GM10266 (cell line): ENCODE data around the gene TEX2.
A peak's percentile ranks its signal among the peaks of the same experiment; 100 is the strongest.

Experiments used
- DNase-seq: peaks from one replicate; pipeline ENCODE4 v3.0.0; 2012; ENCODE audit errors: extremely low spot score
- TF ChIP-seq, protein P1 (sequence below): IDR thresholded peaks from 2 replicates; pipeline ENCODE4 v1.5.1; 2012; ENCODE audit warnings: mild to moderate bottlenecking, low read depth; ENCODE audit not compliant: control insufficient read depth, insufficient read depth; ENCODE audit errors: missing control alignments

The TEX2 gene

DNA sequence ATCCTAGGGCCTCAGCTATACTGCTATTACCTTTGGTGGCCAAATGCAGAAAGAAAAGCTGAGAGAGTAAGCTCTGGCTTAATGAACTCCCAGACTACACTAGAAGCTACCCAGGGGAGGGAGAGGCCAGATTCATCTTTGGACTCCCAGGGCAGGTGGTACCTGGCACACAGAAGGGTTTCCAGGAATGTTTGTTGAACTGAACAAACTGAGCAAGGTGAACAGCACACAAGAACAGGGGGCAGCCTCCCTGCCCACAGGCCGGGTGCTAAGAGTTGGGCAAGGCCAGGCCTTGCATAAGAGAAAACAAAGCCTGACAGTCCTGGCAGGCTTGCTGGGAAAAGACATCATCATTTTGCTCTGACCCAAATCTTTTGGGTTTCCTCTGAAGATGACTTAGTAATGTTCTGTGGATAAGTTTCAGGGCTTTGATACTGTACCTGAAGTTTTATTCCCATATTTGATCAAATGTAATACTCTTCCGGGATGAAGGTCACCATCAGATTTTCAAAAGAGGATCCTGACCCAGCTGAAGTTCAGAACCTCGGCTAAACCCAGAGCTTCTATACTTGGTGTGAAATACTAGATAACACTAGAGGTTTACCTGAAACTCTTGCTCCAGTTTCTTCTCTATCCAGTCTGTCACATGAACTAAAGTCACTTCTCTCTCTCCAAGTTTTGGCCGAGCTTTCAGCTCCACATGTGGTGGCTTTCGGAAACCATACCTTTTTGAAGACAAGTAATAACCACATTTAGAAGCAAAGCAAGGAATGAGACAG, 112.6 kb downstream of the TEX2 start:
- TF ChIP-seq, protein P1, sequence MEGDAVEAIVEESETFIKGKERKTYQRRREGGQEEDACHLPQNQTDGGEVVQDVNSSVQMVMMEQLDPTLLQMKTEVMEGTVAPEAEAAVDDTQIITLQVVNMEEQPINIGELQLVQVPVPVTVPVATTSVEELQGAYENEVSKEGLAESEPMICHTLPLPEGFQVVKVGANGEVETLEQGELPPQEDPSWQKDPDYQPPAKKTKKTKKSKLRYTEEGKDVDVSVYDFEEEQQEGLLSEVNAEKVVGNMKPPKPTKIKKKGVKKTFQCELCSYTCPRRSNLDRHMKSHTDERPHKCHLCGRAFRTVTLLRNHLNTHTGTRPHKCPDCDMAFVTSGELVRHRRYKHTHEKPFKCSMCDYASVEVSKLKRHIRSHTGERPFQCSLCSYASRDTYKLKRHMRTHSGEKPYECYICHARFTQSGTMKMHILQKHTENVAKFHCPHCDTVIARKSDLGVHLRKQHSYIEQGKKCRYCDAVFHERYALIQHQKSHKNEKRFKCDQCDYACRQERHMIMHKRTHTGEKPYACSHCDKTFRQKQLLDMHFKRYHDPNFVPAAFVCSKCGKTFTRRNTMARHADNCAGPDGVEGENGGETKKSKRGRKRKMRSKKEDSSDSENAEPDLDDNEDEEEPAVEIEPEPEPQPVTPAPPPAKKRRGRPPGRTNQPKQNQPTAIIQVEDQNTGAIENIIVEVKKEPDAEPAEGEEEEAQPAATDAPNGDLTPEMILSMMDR, result no peak
- DNase-seq, result no peak

DNA sequence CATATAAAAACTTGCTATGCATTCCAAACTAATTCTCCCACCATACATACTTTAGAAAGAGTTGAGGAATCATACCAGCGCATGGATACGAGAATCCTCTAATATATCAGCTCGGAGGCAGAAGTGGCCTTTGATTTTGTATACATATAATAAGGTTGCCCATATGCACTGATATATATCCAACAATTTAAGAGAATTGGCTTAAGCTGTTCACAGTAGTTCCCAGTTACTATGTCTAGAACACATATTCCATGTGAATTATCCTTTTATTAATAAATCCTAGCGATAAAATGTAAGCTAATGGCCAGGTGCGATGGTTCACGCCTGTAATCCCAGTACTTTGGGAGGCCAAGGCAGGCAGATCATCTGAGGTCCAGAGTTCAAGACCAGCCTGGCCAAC, 113.9 kb downstream of the TEX2 start:
- no peak for DNase-seq
- TF ChIP-seq, protein P1, result no peak

DNA sequence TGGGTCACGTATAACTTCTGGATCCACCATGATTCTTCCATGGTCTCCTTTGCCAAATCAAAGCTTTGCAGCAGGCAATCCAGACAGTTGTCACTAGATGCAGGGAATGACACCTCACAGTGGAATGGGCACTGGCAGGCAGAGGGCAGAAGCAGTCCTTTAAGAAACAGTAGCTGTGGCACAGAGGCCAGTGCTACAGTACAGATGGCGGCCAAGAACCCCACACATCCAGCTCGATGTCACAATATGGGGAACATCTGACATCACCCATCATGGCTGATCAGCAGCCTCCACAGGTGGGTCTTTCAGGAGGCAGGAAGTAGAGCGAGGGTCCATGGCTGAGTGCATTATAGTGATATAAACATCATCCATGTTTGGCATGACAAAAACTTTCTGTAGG, 114.4 kb downstream of the TEX2 start:
- no peak for DNase-seq
- TF ChIP-seq, protein P1, result peak; percentile 8

DNA sequence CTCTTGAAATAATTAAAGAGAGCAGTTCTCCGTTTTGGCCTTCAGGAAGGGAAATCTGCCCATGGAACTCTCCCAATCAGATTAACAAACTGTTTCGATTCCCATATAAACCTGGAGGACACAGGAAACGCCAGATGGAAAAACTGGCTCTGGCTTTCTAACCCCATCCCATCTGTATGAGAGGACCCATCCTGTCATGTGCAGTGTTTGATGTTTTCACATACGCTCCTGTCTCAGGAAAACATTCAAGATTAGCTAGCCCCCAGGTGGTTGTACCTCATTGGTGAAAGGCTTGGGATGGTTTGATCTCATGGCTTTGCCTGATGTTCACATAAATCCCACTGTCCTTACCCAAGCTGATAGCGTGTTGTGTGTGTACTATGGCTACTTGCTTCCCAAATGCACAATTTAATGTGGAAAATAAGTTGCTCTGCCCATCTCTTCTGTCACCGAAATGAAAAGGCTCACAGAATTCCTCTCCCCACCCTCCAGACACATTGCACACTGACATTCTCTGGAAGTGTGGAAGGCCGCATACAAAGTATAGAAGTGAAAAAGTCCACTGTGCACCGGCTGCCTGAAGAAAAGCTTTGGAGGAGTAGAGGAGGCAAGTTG, 114.9 kb downstream of the TEX2 start:
- DNase-seq, result no peak
- TF ChIP-seq, protein P1, result no peak

DNA sequence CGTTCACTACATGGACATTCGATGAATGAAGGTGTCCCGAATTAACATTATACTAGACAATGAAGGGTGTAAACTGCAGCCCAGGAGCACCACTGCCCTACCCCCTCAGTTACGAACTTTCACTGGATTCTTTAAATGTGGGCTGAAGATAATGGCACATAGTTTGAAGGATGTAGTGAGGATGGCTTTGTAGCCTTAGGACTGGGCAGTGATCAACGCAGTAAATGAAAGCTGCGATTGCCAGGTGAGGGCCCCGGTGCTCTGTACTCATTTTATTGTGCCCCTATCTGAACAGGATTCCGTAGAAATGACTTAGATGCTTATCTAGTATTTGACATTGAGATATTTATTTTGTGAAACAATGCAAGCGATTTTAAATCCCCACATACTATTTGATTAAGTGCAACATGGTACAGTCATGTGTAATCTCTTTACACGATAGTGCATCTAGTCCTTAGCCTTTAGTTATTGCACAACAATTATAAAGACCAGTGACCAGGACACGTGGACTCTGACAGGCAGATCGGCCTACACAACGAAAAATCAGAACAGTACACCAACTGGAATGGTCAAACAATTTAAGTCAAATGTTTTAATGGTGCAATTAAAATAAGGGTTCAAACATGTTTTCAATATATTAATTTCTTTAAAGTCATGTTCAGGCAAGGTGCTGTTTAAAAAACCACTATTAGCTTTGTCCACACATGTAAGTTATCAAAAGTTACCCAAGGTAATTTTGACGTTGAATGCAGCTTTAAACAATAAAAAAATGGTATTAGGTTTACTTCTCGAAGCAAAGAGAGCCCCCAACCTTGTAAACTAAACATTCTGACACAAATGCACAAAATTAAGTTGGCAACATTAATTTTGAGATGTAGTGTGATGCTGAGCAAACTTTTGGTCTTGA, 115.7 kb downstream of the TEX2 start:
- TF ChIP-seq, protein P1, result no peak
- DNase-seq, result no peak

DNA sequence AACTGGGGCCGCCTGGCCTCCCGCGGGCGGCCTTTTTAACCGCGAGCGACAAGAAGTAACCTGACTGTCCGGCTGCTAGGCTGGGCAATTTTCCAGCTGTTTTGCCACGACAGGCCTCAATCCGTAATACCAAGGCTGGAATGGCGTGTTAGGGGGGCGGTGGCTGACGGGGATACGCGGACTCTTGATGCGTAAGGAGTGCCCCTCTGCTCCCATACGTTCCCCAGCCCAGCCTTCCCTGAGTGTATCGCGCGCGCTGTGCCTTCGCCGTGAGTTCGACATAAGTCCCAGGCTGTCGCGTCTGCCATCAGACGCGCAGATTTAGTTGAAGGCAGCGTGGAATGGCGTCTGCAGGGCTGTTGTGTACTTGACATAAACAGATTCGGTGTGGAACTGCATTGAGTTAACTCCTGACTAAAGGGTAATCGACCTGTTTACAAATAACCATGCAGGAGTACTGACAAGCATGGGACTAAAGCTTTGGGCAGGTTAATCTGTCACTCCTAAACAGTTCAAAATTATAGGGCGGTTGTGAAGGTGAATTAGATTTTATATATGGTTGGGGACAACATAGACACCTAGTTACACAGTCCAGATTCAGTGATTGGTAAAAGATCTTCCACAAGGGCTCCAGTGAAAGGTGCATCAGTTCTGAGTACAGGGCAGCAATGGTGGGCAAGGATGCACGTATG, 116.5 kb downstream of the TEX2 start:
- no peak for DNase-seq

More for the DNA sequence above, 116.5 kb downstream of the TEX2 start:
- TF ChIP-seq, protein P1, result no peak
